Nephron progenitor cell (in vitro differentiated cells): ENCODE measurements around the gene ZNF503.
A peak's percentile ranks its signal among the peaks of the same experiment; 100 is the strongest.

Experiments used
- DNase-seq: peaks from one replicate; pipeline ENCODE4 v3.0.0; 2021
- H3K27ac Mint-ChIP-seq: 2 replicates; pipeline ENCODE4 v1.8.0; 2021; ENCODE audit warnings: mild to moderate bottlenecking, moderate library complexity, mixed read lengths
- H3K27me3 Mint-ChIP-seq: 2 replicates; pipeline ENCODE4 v1.8.0; 2021; ENCODE audit warnings: mild to moderate bottlenecking, low read depth, mixed read lengths; ENCODE audit not compliant: poor library complexity
- H3K36me3 Mint-ChIP-seq: 2 replicates; pipeline ENCODE4 v1.8.0; 2021; ENCODE audit warnings: low read depth, mixed read lengths
- H3K4me1 Mint-ChIP-seq: 2 replicates; pipeline ENCODE4 v1.8.0; 2021; ENCODE audit warnings: mixed read lengths
- H3K4me3 Mint-ChIP-seq: 2 replicates; pipeline ENCODE4 v1.8.0; 2021; ENCODE audit warnings: mild to moderate bottlenecking, moderate library complexity, mixed read lengths
- H3K9me3 Mint-ChIP-seq: 2 replicates; pipeline ENCODE4 v1.8.0; 2021; ENCODE audit warnings: mild to moderate bottlenecking, moderate library complexity, mixed read lengths
- CTCF ChIP-seq: fragments of 200-600 bp; sonication (generic); IDR thresholded peaks from 2 replicates; pipeline ENCODE4 v1.5.0; 2021; ENCODE audit warnings: antibody characterized with exemption

The ZNF503 gene

GRCh38 chr10:75355706-75356105, 45.9 kb downstream of the ZNF503 start:
- Mint-ChIP-seq H3K4me1 (peaks cover 63% of the 10 kb centered on the region), H3K36me3 (no peaks in the 10 kb centered on the region), H3K27ac (no peak overlapping the region)

GRCh38 chr10:75353183-75353582, 48.4 kb downstream of the ZNF503 start:
- Mint-ChIP-seq H3K4me1 (peaks cover 61% of the 10 kb centered on the region), H3K4me3 (no peak overlapping the region), H3K9me3 (peaks cover 4% of the 10 kb centered on the region), H3K27ac (no peak overlapping the region), H3K27me3 (peaks cover 16% of the 10 kb centered on the region), H3K36me3 (no peaks in the 10 kb centered on the region)
- no peak for TF ChIP-seq CTCF
- peak; percentile 76 for DNase-seq

More at GRCh38 chr10:75355706-75356105, 45.9 kb downstream of the ZNF503 start:
- DNase-seq = no peak
- no peak for TF ChIP-seq CTCF
- Mint-ChIP-seq H3K4me3 (no peak overlapping the region), H3K9me3 (peaks cover 4% of the 10 kb centered on the region), H3K27me3 (peaks cover 21% of the 10 kb centered on the region)

- Mint-ChIP-seq H3K9me3 (peaks cover 4% of the 10 kb centered on the region), H3K27ac (no peak overlapping the region), H3K27me3 (peaks cover 16% of the 10 kb centered on the region), H3K36me3 (no peaks in the 10 kb centered on the region), H3K4me1 (peaks cover 60% of the 10 kb centered on the region), H3K4me3 (no peak overlapping the region)
- TF ChIP-seq CTCF = no peak
- no peak for DNase-seq
Observed at GRCh38 chr10:75352650-75353049, 48.9 kb downstream of the ZNF503 start.

DNA sequence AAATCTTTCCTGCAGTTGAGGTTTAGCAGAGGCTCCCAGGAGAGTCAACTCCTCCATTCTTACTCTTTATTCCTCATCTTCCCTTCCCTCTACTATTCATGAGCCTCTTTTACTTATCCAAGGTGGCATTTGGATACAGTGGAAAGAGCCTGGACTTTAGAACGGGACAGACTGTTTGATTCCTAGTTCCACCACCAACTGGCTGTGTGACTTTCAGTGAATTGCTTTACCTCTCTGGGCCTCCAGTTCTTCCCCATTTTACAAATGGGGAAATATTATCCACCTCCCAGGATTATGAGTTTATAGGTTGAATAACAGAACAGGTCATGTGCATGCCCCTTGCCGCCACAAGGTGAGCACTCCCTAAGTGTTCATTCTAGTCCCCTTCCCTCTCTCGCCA, 49.9 kb downstream of the ZNF503 start:
- DNase-seq = no peak
- Mint-ChIP-seq H3K27me3 (peaks cover 16% of the 10 kb centered on the region), H3K4me3 (no peak overlapping the region), H3K4me1 (peaks cover 63% of the 10 kb centered on the region), H3K36me3 (no peaks in the 10 kb centered on the region), H3K27ac (no peak overlapping the region), H3K9me3 (peaks cover 4% of the 10 kb centered on the region)
- TF ChIP-seq CTCF = no peak

- H3K4me1 Mint-ChIP-seq = peaks cover 66% of the 10 kb centered on the region
- H3K36me3 Mint-ChIP-seq = no peaks in the 10 kb centered on the region
- DNase-seq = no peak
- H3K4me3 Mint-ChIP-seq = no peak overlapping the region
- H3K27me3 Mint-ChIP-seq = peaks cover 16% of the 10 kb centered on the region
- no peak for TF ChIP-seq CTCF
- H3K27ac Mint-ChIP-seq = no peak overlapping the region
- no peaks in the 10 kb centered on the region for H3K9me3 Mint-ChIP-seq
Observed at GRCh38 chr10:75350791-75351190, 50.8 kb downstream of the ZNF503 start.
